Neural progenitor cell (in vitro differentiated cells): ENCODE data around the gene TCF23.

Source experiments
- CTCF ChIP-seq: fragments of 200-600 bp; sonication (generic); IDR thresholded peaks from 2 replicates; pipeline ENCODE4 v1.5.1; 2017; ENCODE audit warnings: antibody characterized with exemption, mild to moderate bottlenecking
- EZH2 ChIP-seq: fragments of 200-600 bp; sonication (generic); IDR thresholded peaks from 2 replicates; pipeline ENCODE4 v1.6.1; 2017; ENCODE audit warnings: antibody characterized with exemption, mild to moderate bottlenecking, moderate library complexity
- EZH2phosphoT487 ChIP-seq: fragments of 200-600 bp; sonication (generic); IDR thresholded peaks from 2 replicates; pipeline ENCODE4 v1.6.1; 2017; ENCODE audit warnings: antibody characterized with exemption

GRCh38 chr2:27115519-27115918 is 33.3 kb upstream of the TCF23 start:
- TF ChIP-seq EZH2 (no peak), CTCF (no peak), EZH2phosphoT487 (no peak)
